ENCODE results near the gene BMERB1.

- TF ChIP-seq, protein P1, sequence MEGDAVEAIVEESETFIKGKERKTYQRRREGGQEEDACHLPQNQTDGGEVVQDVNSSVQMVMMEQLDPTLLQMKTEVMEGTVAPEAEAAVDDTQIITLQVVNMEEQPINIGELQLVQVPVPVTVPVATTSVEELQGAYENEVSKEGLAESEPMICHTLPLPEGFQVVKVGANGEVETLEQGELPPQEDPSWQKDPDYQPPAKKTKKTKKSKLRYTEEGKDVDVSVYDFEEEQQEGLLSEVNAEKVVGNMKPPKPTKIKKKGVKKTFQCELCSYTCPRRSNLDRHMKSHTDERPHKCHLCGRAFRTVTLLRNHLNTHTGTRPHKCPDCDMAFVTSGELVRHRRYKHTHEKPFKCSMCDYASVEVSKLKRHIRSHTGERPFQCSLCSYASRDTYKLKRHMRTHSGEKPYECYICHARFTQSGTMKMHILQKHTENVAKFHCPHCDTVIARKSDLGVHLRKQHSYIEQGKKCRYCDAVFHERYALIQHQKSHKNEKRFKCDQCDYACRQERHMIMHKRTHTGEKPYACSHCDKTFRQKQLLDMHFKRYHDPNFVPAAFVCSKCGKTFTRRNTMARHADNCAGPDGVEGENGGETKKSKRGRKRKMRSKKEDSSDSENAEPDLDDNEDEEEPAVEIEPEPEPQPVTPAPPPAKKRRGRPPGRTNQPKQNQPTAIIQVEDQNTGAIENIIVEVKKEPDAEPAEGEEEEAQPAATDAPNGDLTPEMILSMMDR (IDR thresholded peaks at IDR 0.05), result no peak
- TF ChIP-seq EP300 (IDR thresholded peaks at IDR 0.05) (no peak), POLR2AphosphoS5 (IDR thresholded peaks at IDR 0.05) (no peak), POLR2A (IDR thresholded peaks at IDR 0.05) (no peak)
Measured at GRCh38 chr16:15509593-15510535, 75.5 kb downstream of the BMERB1 start.
